GM21381 (cell line): ENCODE results near the gene MAP3K20.
"Not testable (repeated sequence)": the region's sequence is repeated elsewhere in the genome, so short reads cannot be mapped to it uniquely, and the experiment has no call there.

Experiments
- ATAC-seq: cut with Tn5 transposase; IDR thresholded peaks from one replicate; pipeline ENCODE4 v1.9.1; 2021; ENCODE audit warnings: mild to moderate bottlenecking, moderate library complexity; ENCODE audit not compliant: unreplicated experiment

Gene MAP3K20

DNA sequence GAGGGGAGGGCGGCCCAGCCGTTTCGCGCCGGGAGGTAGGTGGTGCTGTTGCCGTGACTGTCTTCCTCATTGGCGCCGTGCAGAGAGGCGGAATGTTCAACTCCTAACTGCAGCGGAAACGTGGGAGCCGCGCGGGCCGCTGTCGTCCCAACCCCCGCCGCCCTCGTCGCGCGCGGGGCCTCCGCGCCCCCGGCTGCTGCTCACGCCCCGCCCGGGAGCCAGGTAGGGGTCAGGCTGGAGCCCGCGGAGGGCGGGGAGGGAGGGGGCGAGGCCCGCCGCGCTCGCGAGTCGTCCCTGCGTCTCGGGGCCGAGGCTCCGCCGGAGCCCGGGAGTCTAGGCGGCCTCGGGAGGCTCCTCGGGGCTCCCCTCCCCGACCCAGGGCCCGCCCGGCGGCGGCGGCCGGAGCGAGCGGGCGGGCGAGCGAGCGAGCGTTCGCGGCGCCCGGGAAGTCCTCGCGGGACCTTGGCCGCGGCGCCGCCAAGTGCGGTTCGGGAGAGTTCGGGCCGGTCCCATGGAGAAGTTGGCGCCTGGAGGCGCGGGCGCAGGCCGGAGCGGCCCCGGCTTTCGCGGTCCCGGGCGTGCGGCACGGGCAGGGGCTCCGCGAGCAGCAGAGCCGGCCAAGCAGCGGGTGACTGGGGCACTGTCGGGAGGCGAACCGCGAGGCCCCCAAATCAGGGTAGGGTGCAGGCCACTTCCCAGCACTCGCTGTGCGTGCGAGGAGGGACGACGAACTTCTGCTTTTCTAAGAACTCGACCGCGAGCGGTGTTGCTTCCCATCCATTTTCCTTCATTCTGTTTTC lies at the start of gene MAP3K20:
TSS of gene MAP3K20 (plus strand) at position 66 of the 800 bp plus-strand sequence. CDS start 15,186 bp downstream, outside the sequence.
- ATAC-seq, result peak; percentile 62

DNA sequence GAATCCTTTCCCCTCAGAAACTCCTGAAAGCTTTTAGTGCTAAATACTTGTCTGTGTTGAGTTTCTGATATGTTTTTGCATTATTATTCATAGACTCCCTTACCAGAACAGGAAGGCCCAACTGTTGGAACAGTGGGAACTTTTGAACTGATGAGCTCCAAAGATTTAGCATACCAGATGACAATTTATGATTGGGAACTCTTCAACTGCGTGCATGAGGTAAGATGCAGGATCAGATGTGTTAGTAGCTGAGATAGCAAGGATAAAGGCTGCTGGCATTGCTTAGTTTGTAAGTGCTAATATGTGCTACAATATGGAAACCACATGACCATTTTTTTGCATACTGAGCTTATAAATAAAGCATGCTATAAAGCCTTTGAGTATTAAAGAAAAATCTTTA lies 49.2 kb upstream of the MAP3K20 start:
- no peak for ATAC-seq

DNA sequence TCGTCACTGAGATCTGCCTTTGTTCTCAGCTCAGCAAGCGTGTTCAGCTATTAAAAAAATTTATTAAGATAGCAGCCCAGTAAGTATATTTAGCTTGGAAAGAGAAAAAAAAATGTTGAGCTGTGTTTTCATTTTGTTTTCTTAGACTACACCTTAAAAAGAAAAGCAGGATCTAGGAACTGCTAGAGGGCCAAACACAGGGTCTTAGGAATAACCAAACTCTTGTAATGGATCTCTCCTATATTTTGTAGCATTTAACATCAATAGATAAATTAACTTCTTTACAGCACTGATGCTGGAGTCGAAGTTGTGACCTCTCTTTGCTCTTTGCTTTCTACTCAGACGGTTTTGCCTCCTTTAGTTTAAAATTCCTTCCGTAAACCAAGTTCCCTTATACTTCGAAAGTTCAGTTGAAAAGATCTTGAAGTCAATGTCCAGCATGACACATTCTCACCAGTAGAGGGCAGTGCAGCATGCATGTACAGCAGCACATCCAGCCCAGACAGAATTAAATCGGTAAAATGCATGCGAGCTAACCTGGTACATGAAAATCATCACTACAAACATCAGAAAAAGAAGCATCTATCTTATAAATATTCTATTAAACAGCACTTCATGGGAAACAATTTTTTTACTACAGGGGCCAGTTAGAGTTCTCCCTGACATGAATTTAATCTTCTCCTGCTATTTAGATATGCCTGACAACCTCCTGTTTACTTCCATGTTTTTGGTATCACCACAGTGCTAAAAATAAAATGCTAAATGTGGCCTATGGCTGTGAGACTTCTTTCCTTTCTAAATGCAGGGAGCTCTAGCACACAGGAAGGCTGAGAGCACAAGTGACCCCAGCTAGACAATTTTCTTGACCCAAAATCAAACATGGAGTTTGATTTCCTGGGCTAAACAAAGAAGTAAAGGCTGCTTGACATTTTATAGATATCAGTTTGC lies 48.2 kb upstream of the MAP3K20 start:
- no peak for ATAC-seq

DNA sequence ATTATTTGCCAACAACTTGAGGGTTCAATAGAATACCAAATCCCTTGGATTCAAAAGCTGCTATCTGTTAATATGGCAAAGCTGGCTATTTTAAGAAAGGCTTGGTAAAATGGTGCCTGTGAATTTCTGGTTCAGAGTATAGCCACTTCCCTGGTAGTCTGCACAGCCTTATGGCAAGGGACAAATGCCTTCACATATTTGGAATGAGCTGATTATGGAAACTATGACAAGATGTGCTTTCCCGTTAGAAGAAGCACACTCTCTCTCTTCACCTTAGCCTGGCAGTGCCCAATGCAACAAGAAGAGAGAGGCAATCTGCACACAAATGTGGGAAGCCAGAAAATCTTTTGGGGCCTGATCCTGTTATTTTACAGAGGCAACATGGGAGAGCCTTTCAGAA lies 47.5 kb upstream of the MAP3K20 start:
- ATAC-seq, result no peak

DNA sequence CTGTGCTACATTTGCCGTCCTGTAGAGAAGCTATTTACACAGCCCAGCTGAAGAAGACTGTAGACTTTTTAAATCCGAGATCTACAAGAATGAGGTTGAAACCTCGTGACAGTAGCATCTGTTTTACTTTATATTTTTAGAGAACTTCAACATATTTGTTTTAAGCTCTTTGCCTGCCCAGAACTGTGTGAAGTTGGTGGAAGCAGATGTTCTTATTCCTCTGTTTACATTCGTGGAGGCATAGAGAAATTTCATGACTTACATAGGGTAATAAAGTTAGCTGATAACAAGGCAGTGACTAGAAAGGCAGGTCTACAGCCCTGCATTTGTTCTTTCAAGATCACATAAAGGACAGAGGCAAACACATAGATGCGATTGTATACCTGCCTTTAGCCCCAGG lies 47.0 kb upstream of the MAP3K20 start:
- ATAC-seq, result no peak

DNA sequence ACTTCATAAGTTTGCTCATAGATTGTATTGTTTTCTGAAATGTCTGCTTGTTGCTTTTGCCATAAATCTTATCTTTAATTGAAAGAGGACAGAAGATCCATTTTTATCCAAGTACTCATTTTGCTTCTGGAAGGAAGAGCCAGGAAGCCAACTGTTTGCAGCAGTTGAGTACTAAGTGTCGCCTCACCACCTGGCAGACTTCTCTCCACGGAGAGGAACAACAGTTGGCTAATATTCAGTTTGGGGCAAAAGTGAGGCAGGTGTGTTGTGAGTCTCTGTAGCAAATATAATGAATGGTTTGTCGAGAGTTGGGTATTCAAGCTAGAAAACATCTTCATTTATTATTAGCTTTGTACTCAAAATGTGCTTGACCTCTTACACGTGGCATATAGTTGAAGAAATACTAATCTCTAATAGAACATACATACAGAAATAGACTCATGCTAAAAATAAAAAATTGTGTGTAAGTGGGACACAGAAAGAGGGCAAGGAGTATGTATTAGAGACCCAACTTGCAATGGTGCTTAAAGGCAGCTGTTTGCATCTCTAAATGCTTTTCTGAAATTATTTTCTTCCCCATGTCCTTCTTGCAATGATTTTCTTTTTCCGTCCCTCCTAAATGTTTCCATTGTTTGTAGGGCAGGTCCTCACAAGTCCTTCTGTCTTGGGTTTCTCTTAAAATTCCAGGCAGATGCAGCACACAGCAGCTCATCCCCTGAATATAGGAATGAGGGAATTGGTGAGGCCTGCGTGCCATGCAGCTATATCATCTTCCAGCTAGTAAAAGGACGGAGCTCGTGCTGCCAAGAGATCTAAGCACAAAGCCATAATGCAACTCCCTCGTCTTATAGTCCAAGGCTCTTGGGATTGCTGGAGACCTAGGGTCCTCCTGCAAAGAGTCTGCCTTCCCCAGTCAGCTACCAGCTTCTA lies 44.8 kb upstream of the MAP3K20 start:
- no peak for ATAC-seq

DNA sequence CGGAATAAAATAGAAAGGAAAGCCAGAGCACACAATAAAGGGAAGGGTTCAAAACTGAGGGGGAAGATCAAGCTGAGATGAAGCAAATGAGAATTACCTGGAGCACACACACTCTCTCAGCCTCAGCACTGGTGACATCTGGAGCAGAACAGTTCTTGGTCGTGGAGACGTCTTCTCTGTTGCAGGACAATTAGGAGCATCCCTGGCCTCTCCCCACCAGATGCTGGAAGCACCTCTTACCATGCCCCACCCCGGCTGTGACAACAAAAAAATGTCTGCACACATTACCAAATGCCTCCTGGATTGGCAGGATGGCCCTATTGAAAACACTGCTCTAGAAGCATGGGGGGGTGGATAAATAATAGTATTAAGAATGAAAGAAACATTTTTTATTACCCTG lies 43.6 kb upstream of the MAP3K20 start:
- ATAC-seq, result no peak

DNA sequence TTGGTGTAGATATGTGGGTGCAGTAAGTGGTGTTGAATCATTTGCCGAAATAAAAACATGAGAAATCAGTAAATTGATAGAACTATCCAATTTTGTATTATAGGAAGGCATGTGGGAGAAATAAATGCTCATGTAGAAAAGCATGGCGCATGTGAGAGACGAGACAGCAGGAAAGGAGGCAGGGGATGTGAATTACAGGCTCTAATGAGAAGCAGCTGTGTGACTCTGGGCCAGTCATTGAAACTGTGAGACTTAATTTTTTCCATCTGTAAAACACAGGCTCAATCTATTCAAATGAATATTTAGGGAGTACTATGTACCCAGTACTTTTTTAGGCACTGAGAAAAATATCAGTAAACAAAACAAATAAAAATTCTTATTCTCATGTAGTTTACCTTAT lies 42.6 kb upstream of the MAP3K20 start:
- ATAC-seq, result no peak

DNA sequence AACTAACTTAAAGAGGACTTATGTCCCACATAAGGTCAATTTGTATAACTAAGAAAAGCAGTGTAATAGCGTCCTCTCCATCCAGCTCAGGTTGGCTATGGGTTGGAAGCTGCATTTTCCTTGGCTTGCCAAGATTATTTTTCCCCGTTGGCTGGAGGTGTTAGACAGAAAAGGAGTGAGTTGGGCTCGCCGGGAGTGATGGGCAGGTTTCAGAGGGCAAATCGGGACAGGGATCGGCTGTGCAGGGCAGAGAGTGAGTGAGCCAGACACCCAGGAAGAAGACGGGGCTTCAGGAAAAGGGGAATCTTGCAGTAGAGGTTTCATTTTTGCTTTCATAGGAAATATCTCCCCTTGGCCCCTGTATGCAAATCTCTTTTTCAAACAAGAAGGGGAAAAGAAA lies 41.5 kb upstream of the MAP3K20 start:
- no peak for ATAC-seq

DNA sequence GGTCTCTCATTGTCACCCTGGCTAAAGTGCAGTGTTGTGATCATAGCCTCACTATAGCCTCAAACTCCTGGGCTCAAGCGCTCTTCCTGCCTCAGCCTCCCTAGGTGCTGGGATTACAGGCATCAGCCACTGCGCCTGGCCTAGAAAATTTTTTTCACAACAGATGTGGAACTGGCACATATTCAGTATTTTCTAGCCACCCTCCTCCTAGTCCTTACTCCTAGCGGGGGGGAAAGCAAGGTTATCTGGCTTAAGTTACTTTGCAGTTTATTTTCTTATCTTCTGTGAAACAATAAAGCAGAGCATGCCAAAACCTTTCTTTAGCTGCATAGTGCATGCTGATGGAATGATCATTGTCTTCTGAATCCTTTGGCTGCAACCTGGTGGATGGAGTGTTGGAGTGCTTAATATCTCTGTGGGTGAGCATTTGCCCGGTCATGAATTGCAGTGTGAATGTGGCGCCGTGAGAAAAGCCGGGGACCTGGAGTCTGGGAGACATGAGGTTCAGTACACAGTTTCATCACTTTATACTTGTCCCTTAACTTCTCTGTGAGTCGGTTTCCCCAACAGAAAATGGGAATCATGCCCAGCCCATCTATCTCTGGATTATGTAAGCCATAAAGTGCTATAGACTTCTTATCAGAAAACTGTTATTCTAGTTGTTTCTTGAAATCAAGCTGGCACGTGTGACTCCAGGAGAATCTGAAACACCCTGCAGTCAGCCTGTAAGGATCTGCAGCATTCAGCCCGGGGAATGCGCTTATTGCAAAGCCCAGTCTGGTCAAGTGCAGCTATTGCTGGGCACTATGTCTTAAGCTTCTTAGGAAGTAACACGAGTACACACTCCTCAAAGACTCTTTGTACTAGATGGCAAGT lies 38.2 kb upstream of the MAP3K20 start:
- ATAC-seq, result no peak

DNA sequence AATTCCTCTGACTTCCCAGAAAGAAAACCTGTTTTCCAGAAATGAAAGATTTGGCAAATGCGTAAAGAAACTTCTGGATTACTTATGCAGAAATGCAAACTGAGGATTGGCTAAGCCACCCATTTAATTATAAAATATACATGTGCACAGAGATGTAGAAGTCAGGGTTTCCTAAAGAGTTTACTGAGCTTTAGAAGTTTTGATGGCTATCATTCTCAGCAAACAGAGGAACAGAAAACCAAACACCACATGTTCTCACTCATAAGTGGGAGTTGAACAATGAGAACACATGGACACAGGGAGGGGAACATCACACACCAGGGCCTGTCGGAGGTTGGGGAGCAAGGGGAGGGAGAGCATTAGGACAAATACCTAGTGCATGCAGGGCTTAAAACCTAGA lies 37.4 kb upstream of the MAP3K20 start:
- ATAC-seq, result not testable (repeated sequence)

DNA sequence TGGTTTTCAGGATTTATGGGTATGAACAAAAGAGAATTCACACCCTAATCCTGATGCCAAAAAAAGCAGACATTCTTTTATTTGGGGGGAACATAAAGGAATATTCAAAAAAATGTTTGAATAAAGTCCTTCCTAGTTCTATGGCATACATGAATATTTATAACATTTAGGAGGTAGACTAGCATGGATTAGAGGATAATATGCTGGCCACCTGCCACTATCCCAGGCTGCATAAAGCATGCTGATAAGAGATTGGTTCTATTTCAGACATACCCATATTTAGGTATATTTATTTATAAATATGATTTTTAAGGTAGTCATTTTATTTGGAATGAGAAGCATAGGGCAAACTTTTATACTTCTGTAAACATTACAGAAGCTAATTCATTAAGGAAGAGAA lies 34.9 kb upstream of the MAP3K20 start:
- no peak for ATAC-seq

DNA sequence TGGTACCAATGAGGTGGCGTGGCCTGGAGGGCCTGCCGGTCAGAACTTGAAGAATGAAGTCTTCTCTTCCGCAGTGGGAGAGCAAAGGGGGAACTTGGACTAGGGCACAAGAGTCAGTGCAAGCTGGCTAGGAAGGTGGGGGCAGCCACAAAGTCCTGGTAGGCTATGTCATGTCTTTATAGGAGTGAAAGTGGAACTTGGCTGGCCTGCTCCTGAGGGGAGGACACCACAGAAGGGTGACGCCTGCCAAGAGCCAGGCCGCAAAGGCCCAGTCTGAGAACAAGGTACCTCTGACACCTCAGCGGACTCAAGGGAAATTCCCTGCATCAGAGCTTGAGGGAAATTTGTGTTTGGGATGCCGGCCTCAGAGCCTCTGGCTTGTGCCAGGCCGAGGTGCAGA lies 32.2 kb upstream of the MAP3K20 start:
- ATAC-seq, result peak; percentile 57

DNA sequence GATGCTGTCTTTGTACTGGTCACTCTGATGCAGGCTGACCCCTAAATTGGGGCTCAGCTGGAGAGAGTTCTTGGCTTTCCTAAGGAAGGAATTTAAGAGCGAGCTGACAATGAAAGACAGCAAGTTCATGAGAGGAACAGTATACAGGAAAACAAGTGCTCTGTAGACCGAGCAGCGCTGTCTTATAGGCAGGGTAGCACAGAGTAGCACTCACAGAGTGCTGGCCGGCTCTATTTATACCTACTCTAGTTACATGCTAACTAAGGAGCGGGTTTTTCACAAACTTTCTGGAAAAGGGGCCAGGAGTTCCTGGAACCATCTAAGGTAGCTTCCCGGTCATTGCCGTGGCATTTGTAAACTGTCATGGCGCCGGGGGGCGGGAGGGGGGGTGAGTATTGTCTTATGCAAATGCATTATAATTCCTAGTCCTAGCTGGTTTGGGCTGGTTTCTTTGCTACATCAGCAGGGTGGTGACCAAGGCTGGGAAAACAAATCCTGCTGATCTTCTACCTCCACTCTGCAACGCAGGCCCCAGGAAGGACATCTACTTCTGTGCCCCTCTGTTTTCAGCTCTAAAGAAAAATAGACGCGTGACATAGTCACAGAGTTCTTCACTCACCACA lies 31.6 kb upstream of the MAP3K20 start:
- no peak for ATAC-seq

DNA sequence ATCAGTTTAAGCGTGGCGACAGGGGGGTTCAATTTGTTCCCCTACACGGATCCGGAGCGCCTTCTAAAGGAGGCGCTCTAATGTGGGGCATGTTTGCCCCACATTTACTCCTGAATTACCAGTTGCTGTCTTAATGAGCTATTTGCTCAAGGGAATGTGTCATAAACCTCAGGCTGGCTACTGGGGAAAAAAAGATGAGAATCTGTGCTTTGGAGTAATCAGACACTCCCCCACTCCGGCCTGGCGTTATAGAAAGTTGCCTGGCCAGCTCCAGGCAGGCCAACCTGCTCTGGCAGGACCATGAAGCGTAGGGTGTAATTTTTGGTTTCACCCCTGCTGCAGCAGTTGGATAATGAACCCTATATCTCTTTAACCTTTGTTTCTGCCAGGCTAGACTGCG lies 31.0 kb upstream of the MAP3K20 start:
- no peak for ATAC-seq

DNA sequence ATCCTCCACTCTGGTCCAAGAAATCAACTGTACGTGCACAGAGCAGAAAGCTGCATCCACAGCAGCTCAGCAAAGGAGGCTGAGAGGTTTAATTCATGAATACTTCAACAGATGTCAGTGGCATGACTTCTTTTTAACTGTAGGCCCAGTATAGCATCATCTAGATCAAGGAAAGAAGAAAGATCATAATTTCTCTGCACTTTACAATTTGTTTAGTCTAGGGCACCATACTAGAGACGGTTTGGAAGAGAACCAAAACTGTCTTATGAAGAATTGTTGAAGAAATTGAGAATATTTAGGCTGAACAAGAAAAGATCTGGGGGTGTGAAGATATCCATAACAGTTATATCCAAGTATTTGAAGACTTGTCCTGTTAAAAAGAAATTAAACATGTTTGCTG lies 30.5 kb upstream of the MAP3K20 start:
- ATAC-seq, result no peak

DNA sequence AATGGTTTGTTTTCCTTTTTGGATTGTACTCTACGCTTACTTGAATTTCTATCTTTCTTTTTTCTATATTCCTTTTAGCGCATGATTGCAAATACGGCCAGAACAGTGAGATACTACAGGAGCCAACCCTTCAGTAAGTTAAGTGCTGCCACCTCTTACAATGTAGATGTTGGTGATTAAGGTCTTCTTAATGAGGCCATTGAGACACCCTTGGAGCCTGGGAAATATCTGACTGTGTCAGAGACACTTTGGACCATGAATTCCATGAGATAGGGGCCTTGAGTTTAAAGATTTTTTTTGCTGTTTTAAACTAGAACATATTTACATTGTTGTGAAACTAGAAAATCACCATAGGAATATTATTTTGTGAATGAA lies 27.1 kb upstream of the MAP3K20 start:
- no peak for ATAC-seq

DNA sequence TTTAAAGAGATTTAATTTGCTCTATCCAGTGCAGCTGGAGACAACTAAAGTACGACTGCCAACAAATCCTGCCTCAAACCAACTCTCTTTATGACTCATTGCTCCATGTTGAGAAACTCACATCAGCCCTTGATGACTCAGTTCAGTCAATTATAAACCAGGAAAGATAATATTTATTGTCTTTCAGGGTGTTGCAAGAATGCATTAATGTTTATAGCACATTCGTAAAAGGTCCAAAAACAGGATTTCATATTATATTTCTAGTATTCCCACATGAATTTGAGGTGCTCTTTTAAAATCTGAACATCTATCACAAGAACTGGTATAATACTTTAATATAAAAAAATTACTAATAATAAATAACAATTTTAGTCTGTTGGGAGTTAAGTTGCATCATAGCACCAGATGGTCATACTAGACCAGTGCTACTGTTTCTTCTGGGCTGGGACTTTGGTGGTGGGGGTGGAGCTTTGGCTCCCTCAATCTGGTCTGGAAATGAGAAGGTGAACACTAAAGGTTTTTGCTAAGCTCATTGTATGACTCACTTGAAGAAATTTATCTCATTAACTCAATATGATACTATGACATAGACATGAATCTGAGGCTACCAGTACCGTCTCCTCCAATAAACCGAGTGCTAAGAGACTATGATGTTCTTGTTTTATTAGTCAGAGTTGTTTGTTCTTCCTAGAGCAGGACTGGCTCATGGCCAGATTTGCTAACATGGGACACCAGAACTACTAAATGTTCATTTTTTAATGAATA lies 26.6 kb upstream of the MAP3K20 start:
- ATAC-seq, result peak; percentile 88

DNA sequence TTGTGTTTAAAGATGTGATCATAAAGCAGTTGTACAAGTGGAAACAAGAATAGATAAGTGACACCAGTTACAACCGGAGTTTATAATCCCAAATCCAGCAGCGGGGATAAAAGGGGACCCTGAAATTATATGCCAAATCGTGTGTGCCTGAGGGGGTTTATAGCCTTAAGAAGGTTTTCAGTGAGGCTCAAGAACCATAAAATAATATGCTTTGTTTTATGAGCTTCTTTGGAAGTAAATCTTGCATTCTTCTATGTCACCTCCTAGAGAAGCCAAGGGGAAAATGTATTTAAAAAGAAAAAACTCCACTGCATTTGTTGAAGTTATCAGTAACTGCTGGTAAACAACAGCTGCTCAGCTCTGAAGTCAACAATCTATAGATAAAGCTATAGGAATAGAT lies 25.8 kb upstream of the MAP3K20 start:
- no peak for ATAC-seq
